ENCODE data around the gene ANKS3.

The ANKS3 gene

GRCh38 chr16:4675864-4676786 lies 57.9 kb downstream of the ANKS3 start:
- CTCF ChIA-PET, result interaction anchor here (0.9 to 1.1 kb wide), 2 partner anchors 12 to 60 kb away, joined by 3 read pairs; no protein-coding TSS in a partner anchor
- H3K9me3 Mint-ChIP-seq, result no peaks in the 10 kb centered on the region
- H3K4me3 Mint-ChIP-seq, result peak overlapping the region; percentile 60
- peaks cover 29% of the 10 kb centered on the region for H3K36me3 Mint-ChIP-seq
- DNase-seq, result peak; percentile 86
- H3K4me1 Mint-ChIP-seq, result peaks cover 44% of the 10 kb centered on the region
- peak overlapping the region; percentile 99 for H3K27ac Mint-ChIP-seq
- no peaks in the 10 kb centered on the region for H3K27me3 Mint-ChIP-seq

- no peaks in the 10 kb centered on the region for H3K9me3 Mint-ChIP-seq
- CTCF ChIA-PET, result no interaction called here
- H3K4me1 Mint-ChIP-seq, result peaks cover 42% of the 10 kb centered on the region
- H3K4me3 Mint-ChIP-seq, result no peak overlapping the region
- peaks cover 24% of the 10 kb centered on the region for H3K36me3 Mint-ChIP-seq
- DNase-seq, result no peak
- H3K27ac Mint-ChIP-seq, result peak overlapping the region; percentile 99
- no peaks in the 10 kb centered on the region for H3K27me3 Mint-ChIP-seq
These were observed 59.0 kb downstream of the ANKS3 start for GRCh38 chr16:4674926-4675530.

GRCh38 chr16:4673387-4674046 lies 60.6 kb downstream of the ANKS3 start:
- CTCF ChIA-PET, result no interaction called here
- H3K36me3 Mint-ChIP-seq, result peaks cover 28% of the 10 kb centered on the region

GRCh38 chr16:4668313-4668960 lies 65.6 kb downstream of the ANKS3 start:
- peaks cover 33% of the 10 kb centered on the region for H3K4me1 Mint-ChIP-seq
- H3K4me3 Mint-ChIP-seq, result no peak overlapping the region
- no peak overlapping the region for H3K27ac Mint-ChIP-seq
- no peaks in the 10 kb centered on the region for H3K27me3 Mint-ChIP-seq
- CTCF ChIA-PET, result no interaction called here
- DNase-seq, result no peak
- H3K36me3 Mint-ChIP-seq, result peaks cover 24% of the 10 kb centered on the region
- H3K9me3 Mint-ChIP-seq, result no peaks in the 10 kb centered on the region

More at GRCh38 chr16:4673387-4674046, 60.6 kb downstream of the ANKS3 start:
- no peak overlapping the region for H3K4me3 Mint-ChIP-seq
- DNase-seq, result no peak
- H3K27ac Mint-ChIP-seq, result peak overlapping the region; percentile 67
- H3K27me3 Mint-ChIP-seq, result no peaks in the 10 kb centered on the region
- H3K9me3 Mint-ChIP-seq, result no peaks in the 10 kb centered on the region
- H3K4me1 Mint-ChIP-seq, result peaks cover 36% of the 10 kb centered on the region

- H3K4me1 Mint-ChIP-seq, result peaks cover 42% of the 10 kb centered on the region
- no peaks in the 10 kb centered on the region for H3K27me3 Mint-ChIP-seq
- peaks cover 25% of the 10 kb centered on the region for H3K36me3 Mint-ChIP-seq
- H3K27ac Mint-ChIP-seq, result peak overlapping the region; percentile 65
- CTCF ChIA-PET, result interaction anchor here (0.6 kb wide), 1 partner anchor 29 kb away, joined by 3 read pairs; no protein-coding TSS in a partner anchor
- DNase-seq, result no peak
- no peak overlapping the region for H3K4me3 Mint-ChIP-seq
- no peaks in the 10 kb centered on the region for H3K9me3 Mint-ChIP-seq
These were observed 66.7 kb downstream of the ANKS3 start for GRCh38 chr16:4667203-4667963.

GRCh38 chr16:4666537-4667202 lies 67.4 kb downstream of the ANKS3 start:
- Mint-ChIP-seq H3K36me3 (peaks cover 23% of the 10 kb centered on the region), H3K9me3 (no peaks in the 10 kb centered on the region), H3K4me3 (no peak overlapping the region), H3K27me3 (no peaks in the 10 kb centered on the region), H3K4me1 (peaks cover 49% of the 10 kb centered on the region), H3K27ac (no peak overlapping the region)
- no peak for DNase-seq
- CTCF ChIA-PET, result interaction anchor here (0.6 kb wide), 1 partner anchor 29 kb away, joined by 3 read pairs; no protein-coding TSS in a partner anchor

GRCh38 chr16:4664538-4665418 lies 69.3 kb downstream of the ANKS3 start:
- peak overlapping the region; percentile 95 for H3K27ac Mint-ChIP-seq
- peaks cover 68% of the 10 kb centered on the region for H3K4me1 Mint-ChIP-seq
- H3K36me3 Mint-ChIP-seq, result peaks cover 23% of the 10 kb centered on the region
- DNase-seq, result peak; percentile 85
- CTCF ChIA-PET, result interaction anchor here (0.9 to 1.5 kb wide), 2 partner anchors 12 to 14 kb away, joined by 3 to 9 read pairs; no protein-coding TSS in a partner anchor
- no peaks in the 10 kb centered on the region for H3K9me3 Mint-ChIP-seq
- H3K27me3 Mint-ChIP-seq, result no peaks in the 10 kb centered on the region
- H3K4me3 Mint-ChIP-seq, result peak overlapping the region; percentile 59

GRCh38 chr16:4663777-4664465 lies 70.2 kb downstream of the ANKS3 start:
- Mint-ChIP-seq H3K36me3 (peaks cover 20% of the 10 kb centered on the region), H3K27me3 (no peaks in the 10 kb centered on the region), H3K27ac (peak overlapping the region; percentile 95), H3K4me1 (peaks cover 76% of the 10 kb centered on the region), H3K9me3 (no peaks in the 10 kb centered on the region), H3K4me3 (peak overlapping the region; percentile 59)
- no peak for DNase-seq
- CTCF ChIA-PET, result interaction anchor here (0.9 to 1.5 kb wide), 2 partner anchors 12 to 14 kb away, joined by 3 to 9 read pairs; no protein-coding TSS in a partner anchor

GRCh38 chr16:4663465-4663776 lies 70.7 kb downstream of the ANKS3 start:
- DNase-seq, result no peak
- Mint-ChIP-seq H3K4me3 (peak overlapping the region; percentile 27), H3K27ac (peak overlapping the region; percentile 95), H3K9me3 (no peaks in the 10 kb centered on the region), H3K27me3 (no peaks in the 10 kb centered on the region), H3K4me1 (peaks cover 81% of the 10 kb centered on the region), H3K36me3 (peaks cover 24% of the 10 kb centered on the region)
- CTCF ChIA-PET, result no interaction called here

GRCh38 chr16:4661661-4662060 lies 72.4 kb downstream of the ANKS3 start:
- Mint-ChIP-seq H3K9me3 (no peaks in the 10 kb centered on the region), H3K27ac (peak overlapping the region; percentile 38), H3K4me3 (no peak overlapping the region), H3K36me3 (peaks cover 22% of the 10 kb centered on the region), H3K4me1 (peaks cover 78% of the 10 kb centered on the region), H3K27me3 (no peaks in the 10 kb centered on the region)
- DNase-seq, result no peak
- CTCF ChIA-PET, result no interaction called here

GRCh38 chr16:4660454-4661007 lies 73.5 kb downstream of the ANKS3 start:
- peaks cover 26% of the 10 kb centered on the region for H3K36me3 Mint-ChIP-seq
- DNase-seq, result peak; percentile 82
- H3K27me3 Mint-ChIP-seq, result no peaks in the 10 kb centered on the region
- peak overlapping the region; percentile 85 for H3K27ac Mint-ChIP-seq
- CTCF ChIA-PET, result interaction anchor here (1.0 to 3.0 kb wide), 5 partner anchors 9 to 36 kb away, joined by 3 to 15 read pairs (median 4); partner anchors contain the start of gene MGRN1
- H3K4me3 Mint-ChIP-seq, result no peak overlapping the region
- peaks cover 69% of the 10 kb centered on the region for H3K4me1 Mint-ChIP-seq
- H3K9me3 Mint-ChIP-seq, result no peaks in the 10 kb centered on the region

Measured in activated naive CD4-positive, alpha-beta T cell treated with anti-CD3 and anti-CD28 coated beads, Interleukin-2, amount 10 ng/mL, durations not matched to agents 7 days and 5 days (primary cell).